Prostate gland (tissue), 2 donors: ENCODE data around the gene VPS72. TPM values are rescaled to one million over a fixed set of nuclear protein-coding genes. Genes with fewer than 3 reads are reported as not detected.

Experiments
- DNase-seq: peaks from one replicate; pipeline ENCODE4 v3.0.0-alpha.2; 2019; ENCODE audit warnings: low spot score
- H3K27ac ChIP-seq, 2 donors: fragments of 200-600 bp; sonication (generic); 2 replicates each; pipeline ENCODE4 v1.5.1; 2017 to 2019
- H3K27me3 ChIP-seq: fragments of 200-600 bp; sonication (generic); replicated peaks from 2 replicates; pipeline ENCODE4 v1.5.1; 2019; ENCODE audit not compliant: insufficient read depth
- H3K36me3 ChIP-seq, 2 donors: fragments of 200-600 bp; sonication (generic); 1 replicate in 1 of 2; 2 replicates in 1 of 2; pipeline versions ENCODE4 v1.5.1 to v1.8.1; 2017 to 2019
- H3K4me1 ChIP-seq: fragments of 200-600 bp; sonication (generic); replicated peaks from 2 replicates; pipeline ENCODE4 v1.5.1; 2019
- H3K4me3 ChIP-seq, 2 donors: fragments of 200-600 bp; sonication (generic); 2 replicates each; pipeline ENCODE4 v1.5.1; 2017 to 2019
- H3K9me3 ChIP-seq: fragments of 200-600 bp; sonication (generic); 2 replicates; pipeline ENCODE4 v1.5.1; 2017
- POLR2A ChIP-seq: fragments of 450-650 bp; IDR thresholded peaks from one replicate; pipeline ENCODE4 v1.6.1; 2016; ENCODE audit warnings: antibody characterized with exemption, mild to moderate bottlenecking
- POLR2AphosphoS5 ChIP-seq: sonication (generic); formaldehyde crosslinking; IDR thresholded peaks from one replicate; pipeline ENCODE4 v1.6.1; 2017; ENCODE audit warnings: antibody characterized with exemption
- WGBS: methylation state at CpG from one replicate; pipeline ENCODE4 v1.1.5; 2018; 5-methylcytosine and 5-hydroxymethylcytosine counted together
- intact Hi-C: fragments of 100-400 bp; cut with DNase I; formaldehyde crosslinking; loops from one replicate; pipeline ENCODE4 v1.14.2; 2022
- total RNA-seq, 2 donors: library from RNA; depleted of rRNA; stranded (reverse); fragments of >200 nt; gene quantifications; one replicate each; pipeline ENCODE4 v1.1.0, GENCODE V29; 2016
- TF ChIP-seq, protein P1 (sequence below), 4 experiments: fragments of 200-600 bp in 2 of 4; fragments of 450-650 bp in 2 of 4; sonication (generic) in 2 of 4; IDR thresholded peaks; 1 replicate in 3 of 4; 2 replicates in 1 of 4; pipeline ENCODE4 v1.5.1; 2016 to 2019; ENCODE audit warnings: antibody characterized with exemption in 4 of 4, mild to moderate bottlenecking in 2 of 4, moderate library complexity in 2 of 4

Gene VPS72
- total RNA-seq, 2 donors from 2014 or later, result 49.4 to 52.7 TPM

DNA sequence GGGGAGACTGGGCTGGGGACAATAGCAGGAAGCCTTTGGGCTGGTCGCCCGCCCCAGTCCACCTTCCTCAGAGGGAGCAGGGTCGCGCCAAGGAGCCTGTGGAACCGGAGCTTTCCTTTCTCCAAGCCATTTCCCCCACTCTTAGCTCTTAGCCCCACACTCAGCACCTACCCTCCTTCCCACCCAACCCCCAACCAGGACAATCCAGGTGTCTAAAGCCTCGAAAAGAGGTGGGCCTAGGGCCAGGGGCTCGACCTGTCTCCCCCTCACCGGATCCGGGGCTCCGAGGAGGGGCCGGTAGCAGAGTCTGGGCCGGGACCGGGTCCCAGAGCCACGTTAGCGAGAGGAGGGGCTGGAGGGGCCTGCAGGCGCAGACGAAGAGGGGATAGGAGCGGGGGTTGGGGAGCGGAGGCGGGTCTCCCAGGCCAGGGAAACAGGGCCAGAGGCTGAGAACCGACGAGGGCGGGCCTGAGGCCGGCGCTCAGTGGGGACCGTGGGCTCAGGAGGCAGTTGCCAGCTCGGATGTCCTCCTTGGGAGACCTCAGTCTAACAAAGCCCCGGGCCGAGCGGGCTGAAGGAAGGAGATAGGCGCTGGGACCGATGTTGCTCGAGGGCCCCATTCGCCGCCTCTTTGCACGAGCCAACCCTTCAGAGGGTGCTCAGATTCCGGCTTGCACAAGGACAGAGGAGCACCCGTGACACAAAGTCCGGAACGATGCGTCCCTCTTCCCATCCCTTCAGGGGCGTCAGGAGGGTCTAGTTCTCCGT is 44.5 kb downstream of the VPS72 start:
- Histone ChIP-seq H3K9me3 (no peaks in the 10 kb centered on the region), H3K27ac (peak overlapping the region; percentile 59 to 68), H3K27me3 (no peaks in the 10 kb centered on the region), H3K4me3 (peak overlapping the region; percentile 62 to 75), H3K36me3 (no peaks in the 10 kb centered on the region), H3K4me1 (no peaks in the 10 kb centered on the region)
- TF ChIP-seq, protein P1, sequence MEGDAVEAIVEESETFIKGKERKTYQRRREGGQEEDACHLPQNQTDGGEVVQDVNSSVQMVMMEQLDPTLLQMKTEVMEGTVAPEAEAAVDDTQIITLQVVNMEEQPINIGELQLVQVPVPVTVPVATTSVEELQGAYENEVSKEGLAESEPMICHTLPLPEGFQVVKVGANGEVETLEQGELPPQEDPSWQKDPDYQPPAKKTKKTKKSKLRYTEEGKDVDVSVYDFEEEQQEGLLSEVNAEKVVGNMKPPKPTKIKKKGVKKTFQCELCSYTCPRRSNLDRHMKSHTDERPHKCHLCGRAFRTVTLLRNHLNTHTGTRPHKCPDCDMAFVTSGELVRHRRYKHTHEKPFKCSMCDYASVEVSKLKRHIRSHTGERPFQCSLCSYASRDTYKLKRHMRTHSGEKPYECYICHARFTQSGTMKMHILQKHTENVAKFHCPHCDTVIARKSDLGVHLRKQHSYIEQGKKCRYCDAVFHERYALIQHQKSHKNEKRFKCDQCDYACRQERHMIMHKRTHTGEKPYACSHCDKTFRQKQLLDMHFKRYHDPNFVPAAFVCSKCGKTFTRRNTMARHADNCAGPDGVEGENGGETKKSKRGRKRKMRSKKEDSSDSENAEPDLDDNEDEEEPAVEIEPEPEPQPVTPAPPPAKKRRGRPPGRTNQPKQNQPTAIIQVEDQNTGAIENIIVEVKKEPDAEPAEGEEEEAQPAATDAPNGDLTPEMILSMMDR (IDR thresholded peaks at IDR 0.05), result no peak
- TF ChIP-seq POLR2AphosphoS5, result no peak
- no peak for TF ChIP-seq POLR2A
- no peak for DNase-seq
- 13% methylated on average over 43 of the region's 43 CpGs for WGBS
- intact Hi-C loops, result loop anchor here (5.0 kb wide), 1 partner anchor 78 kb away; no protein-coding TSS in a partner anchor

DNA sequence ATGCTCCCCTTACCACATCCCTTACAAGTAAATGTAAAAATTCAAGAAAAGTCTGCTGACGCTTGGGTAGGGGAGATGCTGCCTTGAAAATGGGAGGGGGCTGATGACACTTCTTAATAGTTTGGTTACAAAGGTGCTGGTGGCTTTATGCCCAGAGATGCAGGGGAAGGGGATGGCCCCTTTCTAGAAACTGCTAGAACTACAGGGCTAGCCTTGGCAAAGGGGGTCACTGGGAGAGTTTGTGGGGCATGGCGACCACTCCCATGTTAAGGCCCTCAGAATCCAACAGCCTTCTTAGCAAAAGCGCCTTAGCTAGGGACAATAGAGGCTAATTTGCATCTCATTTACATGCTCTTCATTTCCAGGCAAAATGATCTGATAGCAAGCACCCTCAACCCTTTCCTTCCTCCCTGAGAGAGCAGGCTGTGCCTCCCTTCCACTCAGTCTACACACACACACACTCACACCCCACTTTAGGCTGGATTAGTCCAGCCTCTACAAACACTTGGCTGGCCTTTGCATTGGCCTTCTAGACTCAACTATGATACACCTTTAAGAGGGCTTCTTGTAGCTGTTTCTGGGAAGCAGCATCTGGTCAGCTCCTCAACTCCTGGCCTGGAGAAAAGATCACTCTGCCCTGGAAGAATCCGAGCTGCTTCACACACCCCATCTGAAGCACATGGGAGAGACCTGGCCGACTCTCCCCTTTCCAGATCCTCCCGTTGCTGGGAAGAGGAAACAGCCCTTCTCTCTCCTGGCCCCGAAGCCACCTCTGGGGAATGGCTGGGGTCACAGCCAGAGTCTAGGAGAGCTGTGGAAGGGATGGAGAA is 45.3 kb downstream of the VPS72 start:
- intact Hi-C loops, result loop anchor here (5.0 kb wide), 1 partner anchor 77 kb away; no protein-coding TSS in a partner anchor
- no peaks in the 10 kb centered on the region for H3K4me1 ChIP-seq
- no peaks in the 10 kb centered on the region for H3K9me3 ChIP-seq
- peak overlapping the region in 1 of 2 donors; percentile 75 for H3K4me3 ChIP-seq
- no peaks in the 10 kb centered on the region for H3K27me3 ChIP-seq
- WGBS, result 60% methylated on average over 7 of the region's 7 CpGs
- H3K27ac ChIP-seq, result peak overlapping the region in 1 of 2 donors; percentile 14
- H3K36me3 ChIP-seq, result no peaks in the 10 kb centered on the region
- DNase-seq, result no peak
- TF ChIP-seq, protein P1 (IDR thresholded peaks at IDR 0.05), result no peak
- TF ChIP-seq POLR2AphosphoS5 (no peak), POLR2A (no peak)

DNA sequence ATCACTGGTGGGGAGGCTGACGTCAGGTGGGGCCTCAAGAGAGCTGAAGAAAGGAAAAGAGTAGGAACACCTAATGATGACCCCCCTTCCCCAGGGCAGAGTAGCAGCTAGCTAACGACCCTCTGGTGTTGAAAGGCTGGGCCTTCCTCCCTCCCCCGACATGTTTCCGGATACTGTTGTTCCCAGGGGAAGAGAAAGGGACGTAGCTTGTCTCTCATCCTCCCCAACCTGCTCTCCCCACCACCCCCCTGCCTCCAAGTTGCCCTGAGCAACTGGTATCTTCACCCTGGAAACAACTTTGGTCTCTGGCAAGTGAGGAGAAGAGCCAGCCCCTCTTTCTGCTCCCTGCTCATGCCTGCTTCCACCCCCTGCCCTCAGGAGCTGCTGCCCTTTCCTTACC is 46.0 kb downstream of the VPS72 start:
- H3K27me3 ChIP-seq, result no peaks in the 10 kb centered on the region
- intact Hi-C loops, result no loop called here
- no peak for TF ChIP-seq POLR2AphosphoS5
- TF ChIP-seq, protein P1 (IDR thresholded peaks at IDR 0.05), result no peak
- TF ChIP-seq POLR2A, result no peak
- H3K27ac ChIP-seq, result no peak overlapping the region
- no peak overlapping the region for H3K4me3 ChIP-seq
- H3K4me1 ChIP-seq, result no peaks in the 10 kb centered on the region
- H3K9me3 ChIP-seq, result no peaks in the 10 kb centered on the region
- no peak for DNase-seq
- 63% methylated on average over 5 of the region's 5 CpGs for WGBS
- no peaks in the 10 kb centered on the region for H3K36me3 ChIP-seq

DNA sequence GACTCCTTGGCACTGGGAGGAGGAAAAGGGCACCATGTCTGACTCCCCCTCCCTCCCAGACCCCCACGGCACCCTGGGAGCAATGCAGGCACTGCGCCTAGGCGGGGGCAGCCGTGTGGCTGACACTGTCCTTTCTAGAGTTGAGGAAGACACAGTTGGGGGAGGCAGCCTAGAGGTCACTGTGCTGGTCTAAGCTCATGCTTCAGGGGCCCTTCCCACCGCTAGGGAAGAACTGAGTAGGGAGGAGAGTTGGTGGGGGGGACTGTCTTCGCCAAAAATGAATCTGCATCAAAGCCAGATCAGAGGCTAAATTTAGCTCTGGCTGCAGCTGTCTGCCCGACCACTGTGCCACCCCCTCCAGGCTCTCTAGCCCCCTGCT is 47.0 kb downstream of the VPS72 start:
- Histone ChIP-seq H3K9me3 (no peaks in the 10 kb centered on the region), H3K27me3 (no peaks in the 10 kb centered on the region), H3K27ac (no peak overlapping the region), H3K4me1 (no peaks in the 10 kb centered on the region), H3K4me3 (no peak overlapping the region), H3K36me3 (no peaks in the 10 kb centered on the region)
- 62% methylated on average over 7 of the region's 7 CpGs for WGBS
- no peak for DNase-seq
- no peak for TF ChIP-seq POLR2A
- TF ChIP-seq, protein P1 (IDR thresholded peaks at IDR 0.05), result no peak
- no peak for TF ChIP-seq POLR2AphosphoS5
- intact Hi-C loops, result no loop called here
